Measurements from ENCODE around the gene CERS4. TPM values are rescaled to one million over a fixed set of nuclear protein-coding genes. Genes with fewer than 3 reads are reported as not detected.

The CERS4 gene
- total and polyA plus RNA-seq, 2 of the 8 experiments (the other 6 are each of a cell fraction or from before 2014, with no cell fraction given), result 88.2 to 179 TPM

Other genes with a start within 250 kb of the CERS4 start
- gene ELAVL1, start 203.7 kb upstream of the CERS4 start, total RNA-seq (2021; fragmentation: NEBNext Ultra II Directional; extraction: Animal tissue kit (Norgen Biotek cat#: 25700)), result 163 and 167 TPM in 2 replicates
- gene ELAVL1, start 203.7 kb upstream of the CERS4 start, polyA plus RNA-seq (2011; rRNA removed), result 56.7 and 65.2 TPM in 2 replicates
- not detected in 2 replicates for gene CCL25, start 156.6 kb upstream of the CERS4 start, total RNA-seq (2021; fragmentation: NEBNext Ultra II Directional; extraction: Animal tissue kit (Norgen Biotek cat#: 25700))
- gene CCL25, start 156.6 kb upstream of the CERS4 start, polyA plus RNA-seq (2011; rRNA removed), result 0.46 and 0.59 TPM in 2 replicates
- gene FBN3, start 59.8 kb upstream of the CERS4 start, total RNA-seq (2021; fragmentation: NEBNext Ultra II Directional; extraction: Animal tissue kit (Norgen Biotek cat#: 25700)), result 38.7 and 39.0 TPM in 2 replicates
- 37.1 and 64.1 TPM in 2 replicates for gene FBN3, start 59.8 kb upstream of the CERS4 start, polyA plus RNA-seq (2011; rRNA removed)
- gene CD320, start 99.0 kb downstream of the CERS4 start, total RNA-seq (2021; fragmentation: NEBNext Ultra II Directional; extraction: Animal tissue kit (Norgen Biotek cat#: 25700)), result 80.4 and 82.6 TPM in 2 replicates
- 157 and 228 TPM in 2 replicates for gene CD320, start 99.0 kb downstream of the CERS4 start, polyA plus RNA-seq (2011; rRNA removed)
- 51.6 and 54.4 TPM in 2 replicates for gene NDUFA7, start 112.0 kb downstream of the CERS4 start, total RNA-seq (2021; fragmentation: NEBNext Ultra II Directional; extraction: Animal tissue kit (Norgen Biotek cat#: 25700))
- 285 and 286 TPM in 2 replicates for gene NDUFA7, start 112.0 kb downstream of the CERS4 start, polyA plus RNA-seq (2011; rRNA removed)
- gene RPS28, start 112.1 kb downstream of the CERS4 start, total RNA-seq (2021; fragmentation: NEBNext Ultra II Directional; extraction: Animal tissue kit (Norgen Biotek cat#: 25700)), result 1,699 and 1,856 TPM in 2 replicates
- 1,241 and 1,463 TPM in 2 replicates for gene RPS28, start 112.1 kb downstream of the CERS4 start, polyA plus RNA-seq (2011; rRNA removed)
- 2.3 and 2.5 TPM in 2 replicates for gene KANK3, start 133.9 kb downstream of the CERS4 start, total RNA-seq (2021; fragmentation: NEBNext Ultra II Directional; extraction: Animal tissue kit (Norgen Biotek cat#: 25700))
- 4.2 and 5.7 TPM in 2 replicates for gene KANK3, start 133.9 kb downstream of the CERS4 start, polyA plus RNA-seq (2011; rRNA removed)
- 1.8 and 2.3 TPM in 2 replicates for gene ANGPTL4, start 154.8 kb downstream of the CERS4 start, total RNA-seq (2021; fragmentation: NEBNext Ultra II Directional; extraction: Animal tissue kit (Norgen Biotek cat#: 25700))
- 5.1 and 6.5 TPM in 2 replicates for gene ANGPTL4, start 154.8 kb downstream of the CERS4 start, polyA plus RNA-seq (2011; rRNA removed)
- gene RAB11B, start 181.0 kb downstream of the CERS4 start, total RNA-seq (2021; fragmentation: NEBNext Ultra II Directional; extraction: Animal tissue kit (Norgen Biotek cat#: 25700)), result 85.8 and 90.2 TPM in 2 replicates
- gene RAB11B, start 181.0 kb downstream of the CERS4 start, polyA plus RNA-seq (2011; rRNA removed), result 50.2 and 87.6 TPM in 2 replicates
- 18.5 and 19.7 TPM in 2 replicates for gene MARCHF2, start 203.9 kb downstream of the CERS4 start, total RNA-seq (2021; fragmentation: NEBNext Ultra II Directional; extraction: Animal tissue kit (Norgen Biotek cat#: 25700))
- gene MARCHF2, start 203.9 kb downstream of the CERS4 start, polyA plus RNA-seq (2011; rRNA removed), result 46.2 and 49.2 TPM in 2 replicates
- 448 and 474 TPM in 2 replicates for gene HNRNPM, start 235.6 kb downstream of the CERS4 start, total RNA-seq (2021; fragmentation: NEBNext Ultra II Directional; extraction: Animal tissue kit (Norgen Biotek cat#: 25700))
- gene HNRNPM, start 235.6 kb downstream of the CERS4 start, polyA plus RNA-seq (2011; rRNA removed), result 375 and 545 TPM in 2 replicates